ENCODE data around the gene PCGF6.
"Not testable (repeated sequence)": the region's sequence is repeated elsewhere in the genome, so short reads cannot be mapped to it uniquely, and the experiment has no call there.

PCGF6 gene

DNA sequence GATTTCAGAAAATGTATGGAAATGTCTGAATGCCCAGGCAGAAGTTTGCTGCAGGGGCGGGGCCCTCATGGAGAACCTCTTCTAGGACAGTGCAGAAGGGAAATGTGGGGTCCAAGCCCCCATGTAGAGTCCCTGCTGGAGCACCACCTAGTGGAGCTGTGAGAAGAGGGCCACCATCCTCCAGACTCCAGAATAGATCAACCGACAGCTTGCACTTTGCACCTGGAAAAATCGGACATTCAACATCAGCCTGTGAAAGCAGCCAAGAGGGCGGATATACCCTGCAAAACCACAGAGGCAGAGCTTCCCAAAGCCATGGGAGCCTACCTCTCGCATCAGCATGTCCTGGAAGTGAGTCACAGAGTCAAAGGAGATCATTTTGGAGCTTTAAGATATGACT lies 91.0 kb downstream of the PCGF6 start:
- H3K36me3 Mint-ChIP-seq, result peaks cover 2% of the 10 kb centered on the region
- CTCF ChIA-PET, result no interaction called here
- no peak overlapping the region for H3K4me3 Mint-ChIP-seq
- peaks cover 13% of the 10 kb centered on the region for H3K9me3 Mint-ChIP-seq
- H3K4me1 Mint-ChIP-seq, result no peaks in the 10 kb centered on the region
- no peak for DNase-seq
- peaks cover 9% of the 10 kb centered on the region for H3K27me3 Mint-ChIP-seq
- no peak overlapping the region for H3K27ac Mint-ChIP-seq

DNA sequence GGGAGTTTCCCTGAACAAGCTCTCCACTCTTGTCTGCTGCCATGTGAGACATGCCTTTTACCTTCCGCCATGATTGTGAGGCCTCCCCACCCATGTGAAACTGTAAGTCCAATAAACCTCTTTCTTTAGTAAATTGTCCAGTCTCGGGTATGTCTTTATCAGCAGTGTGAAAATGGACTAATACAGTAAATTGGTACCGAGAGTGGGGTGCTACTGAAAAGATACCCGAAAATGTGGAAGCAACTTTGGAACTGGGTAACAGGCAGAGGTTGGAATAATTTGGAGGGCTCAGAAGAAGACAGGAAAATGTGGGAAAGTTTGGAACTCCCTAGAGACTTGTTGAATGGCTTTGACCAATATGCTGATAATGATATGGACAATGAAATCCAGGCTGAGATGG lies 92.0 kb downstream of the PCGF6 start:
- not testable (repeated sequence) for H3K27ac Mint-ChIP-seq

DNA sequence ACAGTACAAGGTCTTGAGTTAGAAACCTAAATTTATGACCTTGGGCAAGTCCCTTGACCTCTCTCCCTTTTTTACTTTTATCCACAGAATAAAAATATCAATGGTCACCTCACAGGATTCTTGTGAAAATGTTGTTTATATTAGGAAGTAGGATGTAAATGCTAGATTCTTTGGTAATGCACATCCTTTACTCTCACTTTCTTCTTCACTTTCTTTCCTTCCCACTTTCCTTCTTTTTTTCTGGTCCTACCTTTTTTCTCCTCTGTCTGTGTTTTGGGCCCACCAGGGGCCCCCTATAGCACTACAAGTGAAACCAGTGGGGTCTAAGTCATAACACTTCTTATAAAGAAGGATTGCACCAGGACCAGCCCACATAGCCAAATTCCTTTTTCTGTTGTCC lies 93.1 kb downstream of the PCGF6 start:
- H3K27ac Mint-ChIP-seq, result no peak overlapping the region
- CTCF ChIA-PET, result no interaction called here
- no peaks in the 10 kb centered on the region for H3K4me1 Mint-ChIP-seq
- no peak for DNase-seq
- peaks cover 20% of the 10 kb centered on the region for H3K27me3 Mint-ChIP-seq
- no peak overlapping the region for H3K4me3 Mint-ChIP-seq
- peaks cover 2% of the 10 kb centered on the region for H3K36me3 Mint-ChIP-seq
- H3K9me3 Mint-ChIP-seq, result peaks cover 13% of the 10 kb centered on the region

More for the DNA sequence above, 92.0 kb downstream of the PCGF6 start:
- H3K36me3 Mint-ChIP-seq, CTCF ChIA-PET, DNase-seq, H3K4me3 Mint-ChIP-seq, H3K4me1 Mint-ChIP-seq: not testable (repeated sequence)
- peaks cover 13% of the 10 kb centered on the region for H3K9me3 Mint-ChIP-seq
- peaks cover 17% of the 10 kb centered on the region for H3K27me3 Mint-ChIP-seq

DNA sequence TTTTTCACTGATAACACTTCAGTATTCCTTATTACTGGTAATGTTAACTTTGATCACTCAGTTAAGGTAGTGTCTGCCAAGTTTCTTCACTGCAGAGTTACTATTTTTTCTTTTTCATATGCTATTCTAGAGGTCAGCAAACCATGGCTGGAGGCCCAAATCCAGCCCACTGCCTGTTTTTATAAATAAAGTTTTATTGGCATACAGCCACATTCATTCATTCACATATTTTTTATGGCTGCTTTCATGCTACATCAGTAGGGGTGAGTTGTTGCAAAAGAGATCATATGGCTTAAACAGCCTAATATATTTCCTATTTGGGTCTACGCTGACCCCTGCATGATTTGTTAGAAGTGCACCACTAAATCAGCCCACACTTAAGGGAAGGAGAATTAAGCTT lies 94.3 kb downstream of the PCGF6 start:
- Mint-ChIP-seq H3K9me3 (peaks cover 13% of the 10 kb centered on the region), H3K27me3 (peaks cover 20% of the 10 kb centered on the region), H3K4me1 (no peaks in the 10 kb centered on the region), H3K27ac (no peak overlapping the region), H3K4me3 (no peak overlapping the region), H3K36me3 (peaks cover 2% of the 10 kb centered on the region)
- no peak for DNase-seq
- CTCF ChIA-PET, result no interaction called here

DNA sequence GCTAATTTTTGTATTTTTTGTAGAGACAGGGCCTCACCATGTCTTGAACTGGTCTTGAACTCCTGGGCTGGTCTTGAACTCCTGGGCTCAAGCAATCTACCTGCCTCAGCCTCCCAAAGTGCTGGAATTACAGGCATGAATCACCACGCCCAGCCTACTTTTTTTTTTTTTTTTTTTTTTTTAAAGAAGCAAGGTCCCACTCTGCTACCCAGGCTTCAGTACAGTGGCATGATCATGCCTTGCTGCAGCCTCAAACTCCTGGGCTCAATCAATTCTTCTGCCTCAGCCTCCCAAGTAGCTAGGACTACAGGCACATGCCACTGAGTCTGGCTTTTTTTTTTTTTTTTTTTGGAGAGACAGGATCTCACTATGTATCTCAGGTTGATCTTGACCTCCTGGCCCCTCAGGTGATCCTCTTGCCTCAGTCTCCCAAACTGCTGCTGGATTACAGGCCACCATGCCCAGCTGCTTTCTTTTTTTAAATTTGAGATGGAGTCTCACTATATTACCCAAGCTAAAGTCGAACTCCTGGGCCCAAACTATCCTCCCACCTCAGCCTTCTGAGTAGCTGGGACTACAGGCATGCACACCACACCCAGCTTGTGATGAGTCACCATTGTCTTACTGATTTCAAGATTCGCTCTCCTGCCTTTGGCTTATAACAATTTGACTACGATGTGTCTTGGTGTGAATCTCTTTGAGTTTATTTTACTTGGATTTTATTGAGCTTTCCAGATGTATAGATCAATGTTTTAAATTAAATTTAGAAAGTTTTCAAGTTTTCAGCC lies 96.2 kb downstream of the PCGF6 start:
- Mint-ChIP-seq H3K4me3 (no peak overlapping the region), H3K27ac (no peak overlapping the region), H3K36me3 (peaks cover 5% of the 10 kb centered on the region), H3K4me1 (peaks cover 3% of the 10 kb centered on the region), H3K27me3 (peaks cover 22% of the 10 kb centered on the region), H3K9me3 (peaks cover 13% of the 10 kb centered on the region)
- CTCF ChIA-PET, result interaction anchor here (0.7 to 1.3 kb wide), 3 partner anchors 10 to 239 kb away, joined by 3 to 10 read pairs (median 3); no protein-coding TSS in a partner anchor
- DNase-seq, result no peak

DNA sequence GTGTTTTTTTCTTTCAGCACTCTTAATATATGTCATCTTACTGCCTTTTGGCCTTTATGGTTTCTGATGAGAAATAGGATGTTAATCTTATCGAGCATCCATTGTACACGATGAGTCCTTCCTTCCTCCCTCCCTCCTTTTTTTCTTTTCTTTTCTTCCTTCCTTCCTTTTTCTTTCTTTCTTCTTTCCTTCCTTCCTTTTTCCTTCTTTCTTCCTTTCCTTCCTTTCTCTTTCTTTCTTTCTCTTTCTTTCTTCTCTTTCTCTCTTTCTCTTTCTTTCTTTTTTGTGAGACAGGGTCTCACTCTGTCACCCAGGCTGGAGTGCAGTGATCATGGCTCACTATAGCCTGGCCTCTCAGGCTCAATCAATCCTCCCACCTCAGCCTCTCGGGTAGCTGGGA lies 96.8 kb downstream of the PCGF6 start:
- H3K4me3 Mint-ChIP-seq, result no peak overlapping the region
- H3K4me1 Mint-ChIP-seq, result peaks cover 3% of the 10 kb centered on the region
- peaks cover 22% of the 10 kb centered on the region for H3K27me3 Mint-ChIP-seq
- peaks cover 10% of the 10 kb centered on the region for H3K9me3 Mint-ChIP-seq
- H3K27ac Mint-ChIP-seq, result no peak overlapping the region
- H3K36me3 Mint-ChIP-seq, result peaks cover 5% of the 10 kb centered on the region
- no peak for DNase-seq
- CTCF ChIA-PET, result interaction anchor here (1.3 kb wide), 1 partner anchor 9 kb away, joined by 10 read pairs; no protein-coding TSS in a partner anchor

Data from activated naive CD4-positive, alpha-beta T cell treated with anti-CD3 and anti-CD28 coated beads, Interleukin-2, amount 10 ng/mL, durations not matched to agents 7 days and 5 days (primary cell).